Measurements from ENCODE around the gene SMG6. TPM values are rescaled to one million over a fixed set of nuclear protein-coding genes. Genes with fewer than 3 reads are reported as not detected.
A peak's percentile ranks its signal among the peaks of the same experiment; 100 is the strongest.
"Not testable (repeated sequence)": the region's sequence is repeated elsewhere in the genome, so short reads cannot be mapped to it uniquely, and the experiment has no call there.

Gene SMG6
- total RNA-seq, 1 donor from 2014 or later = 43.0 TPM

GRCh38 chr17:2214047-2214928 is 89.3 kb downstream of the SMG6 start:
- no peaks in the 10 kb centered on the region for H3K9me3 Mint-ChIP-seq
- intact Hi-C loops (cut with micrococcal nuclease) = loop anchor here (2.0 kb wide), 1 partner anchor 19 kb away; no protein-coding TSS in a partner anchor
- peak overlapping the region; percentile 62 for H3K4me3 Mint-ChIP-seq (ENCODE audit: low read depth)
- no peaks in the 10 kb centered on the region for H3K27me3 Mint-ChIP-seq (ENCODE audit: low read depth)
- H3K4me1 Mint-ChIP-seq (ENCODE audit: low read depth) = peaks cover 51% of the 10 kb centered on the region
- peak overlapping the region; percentile 96 for H3K27ac Mint-ChIP-seq
- H3K36me3 Mint-ChIP-seq (ENCODE audit: low read depth) = peaks cover 39% of the 10 kb centered on the region
- no peak for DNase-seq (ENCODE audit: low spot score)

DNA sequence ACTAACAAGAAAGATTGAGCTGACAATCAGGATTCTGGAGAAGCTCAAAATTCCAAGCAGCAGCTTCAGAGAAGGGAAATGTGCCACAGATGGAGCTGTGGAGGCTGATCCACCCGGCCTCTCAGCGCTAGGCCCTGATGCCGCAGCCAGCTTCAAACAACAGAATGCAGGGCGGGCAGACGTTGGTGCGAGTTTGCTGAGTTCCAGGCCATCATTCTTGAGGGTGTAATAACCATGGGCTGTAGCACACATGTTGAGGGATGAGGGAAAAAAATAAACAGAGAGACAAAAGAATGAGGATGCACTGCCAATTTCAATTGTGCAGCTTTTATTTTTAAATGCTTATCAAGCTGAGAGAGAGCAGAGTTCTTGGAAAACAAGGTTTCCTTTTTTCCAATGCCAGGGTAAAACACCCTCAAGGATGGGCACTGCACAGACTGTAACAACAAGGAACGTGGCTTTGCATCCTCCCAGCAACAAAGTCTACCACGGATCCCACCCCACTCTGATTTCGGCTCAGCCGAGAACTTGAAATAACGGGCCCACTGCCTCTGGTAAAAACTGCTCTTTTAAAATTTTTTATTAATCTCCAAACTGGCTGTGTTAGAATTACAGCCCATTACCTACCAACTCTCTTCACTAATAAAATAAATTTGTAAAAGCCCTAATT is 90.2 kb downstream of the SMG6 start:
- no peak for DNase-seq (ENCODE audit: low spot score)
- Mint-ChIP-seq H3K4me1 (ENCODE audit: low read depth) (peaks cover 51% of the 10 kb centered on the region), H3K27ac (peak overlapping the region; percentile 78), H3K27me3 (ENCODE audit: low read depth) (no peaks in the 10 kb centered on the region), H3K36me3 (ENCODE audit: low read depth) (peaks cover 40% of the 10 kb centered on the region), H3K4me3 (ENCODE audit: low read depth) (peak overlapping the region; percentile 62), H3K9me3 (no peaks in the 10 kb centered on the region)
- intact Hi-C loops (cut with micrococcal nuclease) = no loop called here

GRCh38 chr17:2212400-2212981 is 91.1 kb downstream of the SMG6 start:
- DNase-seq (ENCODE audit: low spot score) = no peak
- H3K36me3 Mint-ChIP-seq (ENCODE audit: low read depth) = peaks cover 37% of the 10 kb centered on the region
- no peaks in the 10 kb centered on the region for H3K27me3 Mint-ChIP-seq (ENCODE audit: low read depth)
- H3K4me3 Mint-ChIP-seq (ENCODE audit: low read depth) = no peak overlapping the region
- intact Hi-C loops (cut with micrococcal nuclease) = no loop called here
- peak overlapping the region; percentile 13 for H3K27ac Mint-ChIP-seq
- no peaks in the 10 kb centered on the region for H3K9me3 Mint-ChIP-seq
- peaks cover 51% of the 10 kb centered on the region for H3K4me1 Mint-ChIP-seq (ENCODE audit: low read depth)

GRCh38 chr17:2211661-2212399 is 91.8 kb downstream of the SMG6 start:
- intact Hi-C loops (cut with micrococcal nuclease) = no loop called here
- peaks cover 50% of the 10 kb centered on the region for H3K4me1 Mint-ChIP-seq (ENCODE audit: low read depth)
- no peaks in the 10 kb centered on the region for H3K9me3 Mint-ChIP-seq
- DNase-seq (ENCODE audit: low spot score) = no peak
- no peak overlapping the region for H3K4me3 Mint-ChIP-seq (ENCODE audit: low read depth)
- no peaks in the 10 kb centered on the region for H3K27me3 Mint-ChIP-seq (ENCODE audit: low read depth)
- peak overlapping the region; percentile 13 for H3K27ac Mint-ChIP-seq
- peaks cover 35% of the 10 kb centered on the region for H3K36me3 Mint-ChIP-seq (ENCODE audit: low read depth)

- Mint-ChIP-seq H3K4me3 (ENCODE audit: low read depth) (no peak overlapping the region), H3K36me3 (ENCODE audit: low read depth) (peaks cover 35% of the 10 kb centered on the region), H3K9me3 (no peaks in the 10 kb centered on the region), H3K27me3 (ENCODE audit: low read depth) (no peaks in the 10 kb centered on the region), H3K27ac (no peak overlapping the region), H3K4me1 (ENCODE audit: low read depth) (peaks cover 43% of the 10 kb centered on the region)
- intact Hi-C loops (cut with micrococcal nuclease) = no loop called here
- no peak for DNase-seq (ENCODE audit: low spot score)
These were observed 92.9 kb downstream of the SMG6 start for GRCh38 chr17:2210726-2211125.

- H3K4me3 Mint-ChIP-seq (ENCODE audit: low read depth) = no peak overlapping the region
- intact Hi-C loops (cut with micrococcal nuclease) = no loop called here
- no peaks in the 10 kb centered on the region for H3K27me3 Mint-ChIP-seq (ENCODE audit: low read depth)
- no peak overlapping the region for H3K27ac Mint-ChIP-seq
- H3K9me3 Mint-ChIP-seq = no peaks in the 10 kb centered on the region
- H3K36me3 Mint-ChIP-seq (ENCODE audit: low read depth) = peaks cover 39% of the 10 kb centered on the region
- DNase-seq (ENCODE audit: low spot score) = no peak
- H3K4me1 Mint-ChIP-seq (ENCODE audit: low read depth) = peaks cover 32% of the 10 kb centered on the region
These were observed 95.6 kb downstream of the SMG6 start for GRCh38 chr17:2207815-2208515.

- Mint-ChIP-seq H3K4me1 (ENCODE audit: low read depth) (peaks cover 31% of the 10 kb centered on the region), H3K4me3 (ENCODE audit: low read depth) (no peak overlapping the region), H3K9me3 (no peaks in the 10 kb centered on the region), H3K36me3 (ENCODE audit: low read depth) (peaks cover 37% of the 10 kb centered on the region), H3K27ac (no peak overlapping the region), H3K27me3 (ENCODE audit: low read depth) (no peaks in the 10 kb centered on the region)
- no peak for DNase-seq (ENCODE audit: low spot score)
- intact Hi-C loops (cut with micrococcal nuclease) = no loop called here
These were observed 99.2 kb downstream of the SMG6 start for GRCh38 chr17:2204393-2204792.

- peaks cover 31% of the 10 kb centered on the region for H3K4me1 Mint-ChIP-seq (ENCODE audit: low read depth)
- H3K4me3 Mint-ChIP-seq (ENCODE audit: low read depth) = no peak overlapping the region
- H3K27ac Mint-ChIP-seq = no peak overlapping the region
- no peaks in the 10 kb centered on the region for H3K9me3 Mint-ChIP-seq
- DNase-seq (ENCODE audit: low spot score) = no peak
- peaks cover 39% of the 10 kb centered on the region for H3K36me3 Mint-ChIP-seq (ENCODE audit: low read depth)
- intact Hi-C loops (cut with micrococcal nuclease) = no loop called here
- no peaks in the 10 kb centered on the region for H3K27me3 Mint-ChIP-seq (ENCODE audit: low read depth)
These were observed 99.8 kb downstream of the SMG6 start for GRCh38 chr17:2203818-2204217.

GRCh38 chr17:2202996-2203575 is 100.5 kb downstream of the SMG6 start:
- Mint-ChIP-seq H3K4me1 (ENCODE audit: low read depth) (peaks cover 28% of the 10 kb centered on the region), H3K4me3 (ENCODE audit: low read depth) (no peak overlapping the region), H3K36me3 (ENCODE audit: low read depth) (peaks cover 33% of the 10 kb centered on the region), H3K9me3 (no peaks in the 10 kb centered on the region), H3K27ac (peak overlapping the region; percentile 78), H3K27me3 (ENCODE audit: low read depth) (no peaks in the 10 kb centered on the region)
- DNase-seq (ENCODE audit: low spot score) = no peak
- intact Hi-C loops (cut with micrococcal nuclease) = no loop called here

DNA sequence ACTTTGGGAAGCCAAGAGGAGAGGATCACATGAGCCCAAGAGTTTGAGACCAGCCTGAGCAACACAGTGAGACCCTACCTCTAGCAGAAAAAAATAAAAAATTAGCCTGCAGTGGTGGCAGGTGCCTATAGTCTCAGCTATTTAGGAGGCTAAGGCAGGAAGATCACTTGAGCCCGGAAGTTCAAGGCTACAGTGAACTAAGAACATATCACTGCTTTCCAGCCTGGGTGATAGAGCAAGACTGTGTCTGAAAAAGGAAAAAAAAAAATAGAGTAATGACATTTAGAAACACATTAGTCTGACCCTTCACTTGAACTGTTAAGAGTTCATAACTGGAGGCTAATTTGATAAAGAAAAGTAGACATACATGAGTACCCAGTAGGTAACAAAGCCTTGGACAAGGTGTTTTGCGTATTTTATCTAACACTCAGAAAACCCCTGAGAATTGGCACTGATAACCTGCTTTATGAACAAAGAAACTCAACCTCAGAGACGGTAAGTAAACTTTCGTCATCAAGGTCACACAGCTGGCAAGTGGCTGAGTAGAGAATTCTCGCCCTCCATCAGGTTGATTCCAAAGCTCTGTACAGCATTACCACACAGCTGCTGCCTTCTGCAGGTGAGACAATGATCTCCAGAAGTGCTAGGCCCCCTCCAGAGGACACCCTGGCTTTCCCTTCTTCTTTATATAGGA is 101.1 kb downstream of the SMG6 start:
- H3K9me3 Mint-ChIP-seq = no peaks in the 10 kb centered on the region
- H3K4me3 Mint-ChIP-seq (ENCODE audit: low read depth) = no peak overlapping the region
- intact Hi-C loops (cut with micrococcal nuclease) = no loop called here
- H3K4me1 Mint-ChIP-seq (ENCODE audit: low read depth) = peaks cover 31% of the 10 kb centered on the region
- DNase-seq (ENCODE audit: low spot score) = no peak
- H3K36me3 Mint-ChIP-seq (ENCODE audit: low read depth) = peaks cover 33% of the 10 kb centered on the region
- no peaks in the 10 kb centered on the region for H3K27me3 Mint-ChIP-seq (ENCODE audit: low read depth)
- H3K27ac Mint-ChIP-seq = peak overlapping the region; percentile 78

DNA sequence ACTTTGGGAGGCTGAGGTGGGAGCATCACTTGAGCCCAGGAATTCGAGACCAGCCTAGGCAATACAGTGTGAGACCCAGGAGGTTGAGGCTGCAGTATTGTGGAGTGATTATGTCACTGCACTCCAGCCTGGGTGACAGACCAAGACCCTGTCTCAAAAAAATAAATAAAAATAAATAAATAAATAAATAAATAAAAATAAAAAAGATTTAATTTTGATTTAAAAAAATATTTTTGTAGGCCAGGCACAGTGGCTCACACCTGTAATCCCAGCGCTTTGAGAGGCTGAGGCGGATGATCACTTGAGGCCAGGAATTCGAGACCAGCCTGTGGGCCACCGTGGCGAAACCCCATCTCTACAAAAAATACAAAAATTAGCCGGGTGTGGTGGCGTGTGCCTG is 104.2 kb downstream of the SMG6 start:
- Mint-ChIP-seq H3K36me3 (ENCODE audit: low read depth) (peaks cover 55% of the 10 kb centered on the region), H3K4me1 (ENCODE audit: low read depth) (peaks cover 53% of the 10 kb centered on the region)
- H3K27me3 Mint-ChIP-seq (ENCODE audit: low read depth); H3K9me3 Mint-ChIP-seq; DNase-seq (ENCODE audit: low spot score); H3K4me3 Mint-ChIP-seq (ENCODE audit: low read depth); H3K27ac Mint-ChIP-seq: not testable (repeated sequence)
- intact Hi-C loops (cut with micrococcal nuclease) = loop anchor here (10.0 kb wide), 1 partner anchor 75 kb away; no protein-coding TSS in a partner anchor

Measured in activated T-helper 2 cell treated with anti-CD3 and anti-CD28 coated beads, Interferon-gamma antibody, Interleukin-2, Interleukin-4, amounts not matched to agents 10 μg/mL and 5 μg/mL and 100 μg/mL, durations not matched to agents 14 hours and 24 hours and 36 hours (primary cell).